HEK293 (cell line): ENCODE results near the gene NLRP6.

ENCODE experiments used
- EGR2 ChIP-seq: fragments of 450-650 bp; formaldehyde crosslinking; IDR thresholded peaks from 2 replicates; pipeline ENCODE4 v1.5.1; 2016; ENCODE audit warnings: low read depth, missing biosample characterization, missing genetic modification characterization
- GFI1B ChIP-seq: fragments of 450-650 bp; formaldehyde crosslinking; IDR thresholded peaks from 2 replicates; pipeline ENCODE4 v1.5.1; 2016; ENCODE audit warnings: missing biosample characterization, missing genetic modification characterization
- GLI2 ChIP-seq: fragments of 450-650 bp; formaldehyde crosslinking; IDR thresholded peaks from 2 replicates; pipeline ENCODE4; 2017; ENCODE audit warnings: missing biosample characterization, missing genetic modification characterization, low read depth, borderline replicate concordance
- GLIS2 ChIP-seq: fragments of 450-650 bp; formaldehyde crosslinking; IDR thresholded peaks from 2 replicates; pipeline ENCODE4 v1.5.1; 2016; ENCODE audit warnings: missing biosample characterization, missing genetic modification characterization
- HOXC10 ChIP-seq: sonication (generic); formaldehyde crosslinking; IDR thresholded peaks from 2 replicates; pipeline ENCODE4 v1.8.1; 2023; ENCODE audit warnings: mild to moderate bottlenecking, missing genetic modification reagents
- OVOL3 ChIP-seq: fragments of 450-650 bp; formaldehyde crosslinking; IDR thresholded peaks from 2 replicates; pipeline ENCODE4 v1.5.1; 2016; ENCODE audit warnings: missing biosample characterization, missing genetic modification characterization
- SP7 ChIP-seq: fragments of 450-650 bp; formaldehyde crosslinking; IDR thresholded peaks from 2 replicates; pipeline ENCODE4 v1.5.1; 2016; ENCODE audit warnings: missing biosample characterization, missing genetic modification characterization
- ZFP69B ChIP-seq: fragments of 450-650 bp; formaldehyde crosslinking; IDR thresholded peaks from 2 replicates; pipeline ENCODE4 v1.5.1; 2016; ENCODE audit warnings: missing biosample characterization, missing genetic modification characterization
- ZNF16 ChIP-seq: fragments of 450-650 bp; formaldehyde crosslinking; IDR thresholded peaks from 2 replicates; pipeline ENCODE4 v1.5.1; 2016; ENCODE audit warnings: low read depth, missing biosample characterization, missing genetic modification characterization
- ZNF18 ChIP-seq: fragments of 450-650 bp; formaldehyde crosslinking; IDR thresholded peaks from 2 replicates; pipeline ENCODE4 v1.5.1; 2016; ENCODE audit warnings: missing biosample characterization, missing genetic modification characterization
- ZNF223 ChIP-seq: fragments of 450-650 bp; formaldehyde crosslinking; IDR thresholded peaks from 2 replicates; pipeline ENCODE4 v1.5.1; 2016; ENCODE audit warnings: missing biosample characterization, missing genetic modification characterization
- ZNF23 ChIP-seq: fragments of 450-650 bp; formaldehyde crosslinking; IDR thresholded peaks from 2 replicates; pipeline ENCODE4 v1.5.1; 2016; ENCODE audit warnings: missing biosample characterization, missing genetic modification characterization, borderline replicate concordance
- ZNF274 ChIP-seq, 2 experiments: fragments of 200-500 bp in 1 of 2; fragments of 450-650 bp in 1 of 2; sonication (Bioruptor generic) in 1 of 2; formaldehyde crosslinking in 1 of 2; IDR thresholded peaks; 2 replicates each; pipeline versions ENCODE4 v1.5.1 to v1.6.1; 2014 to 2016; ENCODE audit warnings: borderline replicate concordance in 1 of 2, inconsistent platforms in 1 of 2, low read length in 1 of 2, missing biosample characterization in 1 of 2, missing genetic modification characterization in 1 of 2
- ZNF404 ChIP-seq: fragments of 450-650 bp; formaldehyde crosslinking; IDR thresholded peaks from 2 replicates; pipeline ENCODE4 v1.5.1; 2017; ENCODE audit warnings: missing biosample characterization, missing genetic modification characterization
- ZNF433 ChIP-seq: fragments of 450-650 bp; formaldehyde crosslinking; IDR thresholded peaks from 2 replicates; pipeline ENCODE4 v1.5.1; 2016; ENCODE audit warnings: missing biosample characterization, missing genetic modification characterization, low read depth
- ZNF449 ChIP-seq: fragments of 450-650 bp; formaldehyde crosslinking; IDR thresholded peaks from 2 replicates; pipeline ENCODE4 v1.5.1; 2017; ENCODE audit warnings: missing biosample characterization, mild to moderate bottlenecking, missing genetic modification characterization, moderate library complexity
- ZNF596 ChIP-seq: fragments of 450-650 bp; IDR thresholded peaks from 2 replicates; pipeline ENCODE4 v1.5.0; 2018; ENCODE audit warnings: missing biosample characterization, mild to moderate bottlenecking, missing genetic modification characterization, moderate library complexity
- ZNF621 ChIP-seq: fragments of 450-650 bp; formaldehyde crosslinking; IDR thresholded peaks from 2 replicates; pipeline ENCODE4 v1.5.1; 2017; ENCODE audit warnings: missing biosample characterization, missing genetic modification characterization
- ZNF624 ChIP-seq: fragments of 450-650 bp; formaldehyde crosslinking; IDR thresholded peaks from 2 replicates; pipeline ENCODE4 v1.5.1; 2017; ENCODE audit warnings: missing biosample characterization, missing genetic modification characterization
- ZNF677 ChIP-seq: fragments of 450-650 bp; IDR thresholded peaks from 2 replicates; pipeline ENCODE4 v1.5.0; 2018; ENCODE audit warnings: missing biosample characterization, mild to moderate bottlenecking, missing genetic modification characterization, moderate library complexity
- ZNF692 ChIP-seq: fragments of 450-650 bp; formaldehyde crosslinking; IDR thresholded peaks from 2 replicates; pipeline ENCODE4 v1.5.1; 2016; ENCODE audit warnings: missing biosample characterization, missing genetic modification characterization
- ZNF701 ChIP-seq: fragments of 450-650 bp; formaldehyde crosslinking; IDR thresholded peaks from 2 replicates; pipeline ENCODE4 v1.5.1; 2016; ENCODE audit warnings: missing biosample characterization, missing genetic modification characterization
- ZSCAN4 ChIP-seq: fragments of 450-650 bp; formaldehyde crosslinking; IDR thresholded peaks from 2 replicates; pipeline ENCODE4 v1.5.1; 2017; ENCODE audit warnings: missing biosample characterization, missing genetic modification characterization
- TF ChIP-seq, protein P1 (sequence below): fragments of 450-650 bp; formaldehyde crosslinking; IDR thresholded peaks from 2 replicates; pipeline ENCODE4 v1.5.1; 2016; ENCODE audit warnings: missing biosample characterization, missing genetic modification characterization
- TF ChIP-seq, protein P2 (sequence below): fragments of 450-650 bp; formaldehyde crosslinking; IDR thresholded peaks from 2 replicates; pipeline ENCODE4 v1.5.1; 2016; ENCODE audit warnings: missing biosample characterization, missing genetic modification characterization
- TF ChIP-seq, protein P3 (sequence below): fragments of 450-650 bp; formaldehyde crosslinking; IDR thresholded peaks from 2 replicates; pipeline ENCODE4 v1.5.1; 2017; ENCODE audit warnings: missing biosample characterization, missing genetic modification characterization

The NLRP6 gene

GRCh38 chr11:235997-236773 lies 42.0 kb upstream of the NLRP6 start, which contains the start of gene SIRT3 (continued):
- no peak for TF ChIP-seq ZNF23
- TF ChIP-seq GFI1B: no peak
- TF ChIP-seq, protein P1, sequence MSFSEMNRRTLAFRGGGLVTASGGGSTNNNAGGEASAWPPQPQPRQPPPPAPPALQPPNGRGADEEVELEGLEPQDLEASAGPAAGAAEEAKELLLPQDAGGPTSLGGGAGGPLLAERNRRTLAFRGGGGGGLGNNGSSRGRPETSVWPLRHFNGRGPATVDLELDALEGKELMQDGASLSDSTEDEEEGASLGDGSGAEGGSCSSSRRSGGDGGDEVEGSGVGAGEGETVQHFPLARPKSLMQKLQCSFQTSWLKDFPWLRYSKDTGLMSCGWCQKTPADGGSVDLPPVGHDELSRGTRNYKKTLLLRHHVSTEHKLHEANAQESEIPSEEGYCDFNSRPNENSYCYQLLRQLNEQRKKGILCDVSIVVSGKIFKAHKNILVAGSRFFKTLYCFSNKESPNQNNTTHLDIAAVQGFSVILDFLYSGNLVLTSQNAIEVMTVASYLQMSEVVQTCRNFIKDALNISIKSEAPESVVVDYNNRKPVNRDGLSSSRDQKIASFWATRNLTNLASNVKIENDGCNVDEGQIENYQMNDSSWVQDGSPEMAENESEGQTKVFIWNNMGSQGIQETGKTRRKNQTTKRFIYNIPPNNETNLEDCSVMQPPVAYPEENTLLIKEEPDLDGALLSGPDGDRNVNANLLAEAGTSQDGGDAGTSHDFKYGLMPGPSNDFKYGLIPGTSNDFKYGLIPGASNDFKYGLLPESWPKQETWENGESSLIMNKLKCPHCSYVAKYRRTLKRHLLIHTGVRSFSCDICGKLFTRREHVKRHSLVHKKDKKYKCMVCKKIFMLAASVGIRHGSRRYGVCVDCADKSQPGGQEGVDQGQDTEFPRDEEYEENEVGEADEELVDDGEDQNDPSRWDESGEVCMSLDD (tag by site-specific recombination): no peak
- TF ChIP-seq EGR2 (tag by site-specific recombination): peak; percentile 7; the same call in 1 of the 2 replicates
- no peak for TF ChIP-seq ZNF404 (tag by site-specific recombination)
- no peak for TF ChIP-seq ZNF596 (tag by site-specific recombination)
- 0 out of 2 replicates have a peak, but pooled peaks have one; percentile 10 for TF ChIP-seq SP7 (tag by site-specific recombination)
- no peak for TF ChIP-seq GLI2 (tag by site-specific recombination)
- no peak for TF ChIP-seq ZNF274 (IDR thresholded peaks at IDR 0.05; ENCODE audit: low read length)
- TF ChIP-seq ZNF274 (tag by site-specific recombination; IDR thresholded peaks at IDR 0.05; ENCODE audit: borderline replicate concordance): no peak
- no peak for TF ChIP-seq ZNF449 (tag by site-specific recombination)
- no peak for TF ChIP-seq ZNF701 (tag by site-specific recombination)
- no peak for TF ChIP-seq ZNF624 (tag by site-specific recombination)
- TF ChIP-seq ZNF18 (tag by site-specific recombination): no peak
- TF ChIP-seq ZNF677 (tag by site-specific recombination): no peak
- TF ChIP-seq ZNF621 (tag by site-specific recombination): no peak
- peak; percentile 42; the same call in 1 of the 2 replicates for TF ChIP-seq ZNF692
- peak; percentile 62; the same call in 1 of the 2 replicates for TF ChIP-seq GLIS2
- TF ChIP-seq, protein P2, sequence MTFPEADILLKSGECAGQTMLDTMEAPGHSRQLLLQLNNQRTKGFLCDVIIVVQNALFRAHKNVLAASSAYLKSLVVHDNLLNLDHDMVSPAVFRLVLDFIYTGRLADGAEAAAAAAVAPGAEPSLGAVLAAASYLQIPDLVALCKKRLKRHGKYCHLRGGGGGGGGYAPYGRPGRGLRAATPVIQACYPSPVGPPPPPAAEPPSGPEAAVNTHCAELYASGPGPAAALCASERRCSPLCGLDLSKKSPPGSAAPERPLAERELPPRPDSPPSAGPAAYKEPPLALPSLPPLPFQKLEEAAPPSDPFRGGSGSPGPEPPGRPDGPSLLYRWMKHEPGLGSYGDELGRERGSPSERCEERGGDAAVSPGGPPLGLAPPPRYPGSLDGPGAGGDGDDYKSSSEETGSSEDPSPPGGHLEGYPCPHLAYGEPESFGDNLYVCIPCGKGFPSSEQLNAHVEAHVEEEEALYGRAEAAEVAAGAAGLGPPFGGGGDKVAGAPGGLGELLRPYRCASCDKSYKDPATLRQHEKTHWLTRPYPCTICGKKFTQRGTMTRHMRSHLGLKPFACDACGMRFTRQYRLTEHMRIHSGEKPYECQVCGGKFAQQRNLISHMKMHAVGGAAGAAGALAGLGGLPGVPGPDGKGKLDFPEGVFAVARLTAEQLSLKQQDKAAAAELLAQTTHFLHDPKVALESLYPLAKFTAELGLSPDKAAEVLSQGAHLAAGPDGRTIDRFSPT (tag by site-specific recombination): no peak
- TF ChIP-seq ZFP69B (tag by site-specific recombination): 0 out of 2 replicates have a peak, but pooled peaks have one; percentile 18
- TF ChIP-seq ZSCAN4 (tag by site-specific recombination): no peak
- no peak for TF ChIP-seq ZNF433 (tag by site-specific recombination)
- TF ChIP-seq ZNF16 (tag by site-specific recombination): no peak
- TF ChIP-seq ZNF223: no peak
- TF ChIP-seq HOXC10 (CRISPR knock-in tag): no peak
- TF ChIP-seq OVOL3 (tag by site-specific recombination): no peak
- TF ChIP-seq, protein P3, sequence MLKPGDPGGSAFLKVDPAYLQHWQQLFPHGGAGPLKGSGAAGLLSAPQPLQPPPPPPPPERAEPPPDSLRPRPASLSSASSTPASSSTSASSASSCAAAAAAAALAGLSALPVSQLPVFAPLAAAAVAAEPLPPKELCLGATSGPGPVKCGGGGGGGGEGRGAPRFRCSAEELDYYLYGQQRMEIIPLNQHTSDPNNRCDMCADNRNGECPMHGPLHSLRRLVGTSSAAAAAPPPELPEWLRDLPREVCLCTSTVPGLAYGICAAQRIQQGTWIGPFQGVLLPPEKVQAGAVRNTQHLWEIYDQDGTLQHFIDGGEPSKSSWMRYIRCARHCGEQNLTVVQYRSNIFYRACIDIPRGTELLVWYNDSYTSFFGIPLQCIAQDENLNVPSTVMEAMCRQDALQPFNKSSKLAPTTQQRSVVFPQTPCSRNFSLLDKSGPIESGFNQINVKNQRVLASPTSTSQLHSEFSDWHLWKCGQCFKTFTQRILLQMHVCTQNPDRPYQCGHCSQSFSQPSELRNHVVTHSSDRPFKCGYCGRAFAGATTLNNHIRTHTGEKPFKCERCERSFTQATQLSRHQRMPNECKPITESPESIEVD (tag by site-specific recombination): no peak
